Measurements from ENCODE around the gene ZNF460.
A peak's percentile ranks its signal among the peaks of the same experiment; 100 is the strongest.
"Not testable (repeated sequence)": the region's sequence is repeated elsewhere in the genome, so short reads cannot be mapped to it uniquely, and the experiment has no call there.

ZNF460 gene

GRCh38 chr19:57278481-57278880 lies 1.8 kb upstream of the ZNF460 start:
- H3K27me3 ChIP-seq (replicated peaks in 2 of 5; ENCODE audit: control insufficient read depth in 4 of 5, insufficient read depth in 5 of 5, low read length in 4 of 5); POLR2A ChIA-PET; DNase-seq; H3K4me3 ChIP-seq (ENCODE audit: control insufficient read depth in 1 of 7, extremely low read depth in 1 of 7, insufficient read depth in 4 of 7, low read depth in 2 of 7, low read length in 6 of 7); H3K36me3 ChIP-seq (ENCODE audit: control insufficient read depth in 4 of 4, insufficient read depth in 4 of 4, low read length in 3 of 4); H3K9me3 ChIP-seq (ENCODE audit: control extremely low read depth in 1 of 5, control insufficient read depth in 4 of 5, insufficient read depth in 2 of 5, low read depth in 1 of 5, low read length in 4 of 5); CTCF ChIA-PET; H3K27ac ChIP-seq (ENCODE audit: insufficient read depth in 1 of 2, low read depth in 1 of 2, low read length in 2 of 2, poor library complexity in 1 of 2, severe bottlenecking in 2 of 2): not testable (repeated sequence)
- H3K4me1 ChIP-seq (ENCODE audit: control extremely low read depth in 1 of 4, control insufficient read depth in 4 of 4, insufficient read depth in 4 of 4, low read length in 3 of 4): peaks cover 12 to 27% (median 17%) of the 10 kb centered on the region in 4 experiments
- WGBS (ENCODE audit: insufficient coverage): 100% methylated on average over 1 of the region's 2 CpGs

GRCh38 chr19:57279418-57280164 lies 694 bp upstream of the ZNF460 start:
- ChIA-PET CTCF (no interaction called here), POLR2A (interaction anchor here (1.1 kb wide), 1 partner anchor 24 kb away, joined by 4 read pairs; no protein-coding TSS in a partner anchor)
- Histone ChIP-seq H3K27me3 (replicated peaks in 2 of 5; ENCODE audit: control insufficient read depth in 4 of 5, insufficient read depth in 5 of 5, low read length in 4 of 5) (no peaks in the 10 kb centered on the region), H3K27ac (ENCODE audit: insufficient read depth in 1 of 2, low read depth in 1 of 2, low read length in 2 of 2, poor library complexity in 1 of 2, severe bottlenecking in 2 of 2) (peak overlapping the region; percentile 98 to 99), H3K4me3 (ENCODE audit: control insufficient read depth in 1 of 7, extremely low read depth in 1 of 7, insufficient read depth in 4 of 7, low read depth in 2 of 7, low read length in 6 of 7) (peak overlapping the region; percentile 79 to 99 (median 94)), H3K36me3 (ENCODE audit: control insufficient read depth in 4 of 4, insufficient read depth in 4 of 4, low read length in 3 of 4) (peaks cover 0 to 18% (median 6%) of the 10 kb centered on the region in 4 experiments), H3K4me1 (ENCODE audit: control extremely low read depth in 1 of 4, control insufficient read depth in 4 of 4, insufficient read depth in 4 of 4, low read length in 3 of 4) (peaks cover 12 to 27% (median 17%) of the 10 kb centered on the region in 4 experiments), H3K9me3 (ENCODE audit: control extremely low read depth in 1 of 5, control insufficient read depth in 4 of 5, insufficient read depth in 2 of 5, low read depth in 1 of 5, low read length in 4 of 5) (no peaks in the 10 kb centered on the region)
- 2% methylated on average over 23 of the region's 25 CpGs for WGBS (ENCODE audit: insufficient coverage)
- peak; percentile 93 to 96 (median 95) for DNase-seq

GRCh38 chr19:57280962-57281400 lies 696 bp downstream of the ZNF460 start:
- ChIA-PET POLR2A (no interaction called here), CTCF (no interaction called here)
- Histone ChIP-seq H3K27me3 (replicated peaks in 2 of 5; ENCODE audit: control insufficient read depth in 4 of 5, insufficient read depth in 5 of 5, low read length in 4 of 5) (no peaks in the 10 kb centered on the region), H3K27ac (ENCODE audit: insufficient read depth in 1 of 2, low read depth in 1 of 2, low read length in 2 of 2, poor library complexity in 1 of 2, severe bottlenecking in 2 of 2) (peak overlapping the region; percentile 98 to 99), H3K4me3 (ENCODE audit: control insufficient read depth in 1 of 7, extremely low read depth in 1 of 7, insufficient read depth in 4 of 7, low read depth in 2 of 7, low read length in 6 of 7) (peak overlapping the region; percentile 79 to 99 (median 94)), H3K4me1 (ENCODE audit: control extremely low read depth in 1 of 4, control insufficient read depth in 4 of 4, insufficient read depth in 4 of 4, low read length in 3 of 4) (peaks cover 12 to 27% (median 17%) of the 10 kb centered on the region in 4 experiments), H3K9me3 (ENCODE audit: control extremely low read depth in 1 of 5, control insufficient read depth in 4 of 5, insufficient read depth in 2 of 5, low read depth in 1 of 5, low read length in 4 of 5) (peaks cover 0 to under 1% (median 0%) of the 10 kb centered on the region in 5 experiments), H3K36me3 (ENCODE audit: control insufficient read depth in 4 of 4, insufficient read depth in 4 of 4, low read length in 3 of 4) (peaks cover 1 to 31% (median 18%) of the 10 kb centered on the region in 4 experiments)
- peak; percentile 24 to 77 (median 75) for DNase-seq
- WGBS (ENCODE audit: insufficient coverage): 0% methylated on average over 5 of the region's 6 CpGs

- ChIA-PET CTCF (no interaction called here), POLR2A (no interaction called here)
- peak overlapping the region in 1 of 2 experiments; percentile 12 for H3K27ac ChIP-seq (ENCODE audit: insufficient read depth in 1 of 2, low read depth in 1 of 2, low read length in 2 of 2, poor library complexity in 1 of 2, severe bottlenecking in 2 of 2)
- WGBS (ENCODE audit: insufficient coverage): 90% methylated on average over 2 of the region's 5 CpGs
- no peaks in the 10 kb centered on the region for H3K27me3 ChIP-seq (replicated peaks in 2 of 5; ENCODE audit: control insufficient read depth in 4 of 5, insufficient read depth in 5 of 5, low read length in 4 of 5)
- H3K9me3 ChIP-seq (ENCODE audit: control extremely low read depth in 1 of 5, control insufficient read depth in 4 of 5, insufficient read depth in 2 of 5, low read depth in 1 of 5, low read length in 4 of 5): peaks cover 0 to 8% (median 0%) of the 10 kb centered on the region in 5 experiments
- peaks cover 7 to 41% (median 26%) of the 10 kb centered on the region in 4 experiments for H3K36me3 ChIP-seq (ENCODE audit: control insufficient read depth in 4 of 4, insufficient read depth in 4 of 4, low read length in 3 of 4)
- peak overlapping the region in 4 of 7 experiments; percentile 22 to 99 (median 46) for H3K4me3 ChIP-seq (ENCODE audit: control insufficient read depth in 1 of 7, extremely low read depth in 1 of 7, insufficient read depth in 4 of 7, low read depth in 2 of 7, low read length in 6 of 7)
- peaks cover 12 to 27% (median 17%) of the 10 kb centered on the region in 4 experiments for H3K4me1 ChIP-seq (ENCODE audit: control extremely low read depth in 1 of 4, control insufficient read depth in 4 of 4, insufficient read depth in 4 of 4, low read length in 3 of 4)
- DNase-seq: no peak
Observed at GRCh38 chr19:57282011-57282643, 1.8 kb downstream of the ZNF460 start.

GRCh38 chr19:57288373-57288772 lies 8.1 kb downstream of the ZNF460 start:
- H3K27me3 ChIP-seq (replicated peaks in 2 of 5; ENCODE audit: control insufficient read depth in 4 of 5, insufficient read depth in 5 of 5, low read length in 4 of 5): no peaks in the 10 kb centered on the region
- no peak overlapping the region for H3K4me3 ChIP-seq (ENCODE audit: control insufficient read depth in 1 of 7, extremely low read depth in 1 of 7, insufficient read depth in 4 of 7, low read depth in 2 of 7, low read length in 6 of 7)
- WGBS (ENCODE audit: insufficient coverage): 100% methylated on average over 2 of the region's 4 CpGs
- no peaks in the 10 kb centered on the region for H3K4me1 ChIP-seq (ENCODE audit: control extremely low read depth in 1 of 4, control insufficient read depth in 4 of 4, insufficient read depth in 4 of 4, low read length in 3 of 4)
- no peak overlapping the region for H3K27ac ChIP-seq (ENCODE audit: insufficient read depth in 1 of 2, low read depth in 1 of 2, low read length in 2 of 2, poor library complexity in 1 of 2, severe bottlenecking in 2 of 2)
- peaks cover 52 to 96% (median 77%) of the 10 kb centered on the region in 4 experiments for H3K36me3 ChIP-seq (ENCODE audit: control insufficient read depth in 4 of 4, insufficient read depth in 4 of 4, low read length in 3 of 4)
- peaks cover 4 to 52% (median 23%) of the 10 kb centered on the region in 5 experiments for H3K9me3 ChIP-seq (ENCODE audit: control extremely low read depth in 1 of 5, control insufficient read depth in 4 of 5, insufficient read depth in 2 of 5, low read depth in 1 of 5, low read length in 4 of 5)
- DNase-seq: no peak
- CTCF ChIA-PET: no interaction called here
- POLR2A ChIA-PET: no interaction called here

GRCh38 chr19:57290970-57291369 lies 10.7 kb downstream of the ZNF460 start:
- DNase-seq: no peak
- ChIA-PET POLR2A (no interaction called here), CTCF (no interaction called here)
- Histone ChIP-seq H3K27ac (ENCODE audit: insufficient read depth in 1 of 2, low read depth in 1 of 2, low read length in 2 of 2, poor library complexity in 1 of 2, severe bottlenecking in 2 of 2) (no peak overlapping the region), H3K9me3 (ENCODE audit: control extremely low read depth in 1 of 5, control insufficient read depth in 4 of 5, insufficient read depth in 2 of 5, low read depth in 1 of 5, low read length in 4 of 5) (peaks cover 11 to 67% (median 24%) of the 10 kb centered on the region in 5 experiments), H3K4me3 (ENCODE audit: control insufficient read depth in 1 of 7, extremely low read depth in 1 of 7, insufficient read depth in 4 of 7, low read depth in 2 of 7, low read length in 6 of 7) (no peak overlapping the region), H3K36me3 (ENCODE audit: control insufficient read depth in 4 of 4, insufficient read depth in 4 of 4, low read length in 3 of 4) (peaks cover 63 to 98% (median 75%) of the 10 kb centered on the region in 4 experiments), H3K4me1 (ENCODE audit: control extremely low read depth in 1 of 4, control insufficient read depth in 4 of 4, insufficient read depth in 4 of 4, low read length in 3 of 4) (no peaks in the 10 kb centered on the region), H3K27me3 (replicated peaks in 2 of 5; ENCODE audit: control insufficient read depth in 4 of 5, insufficient read depth in 5 of 5, low read length in 4 of 5) (no peaks in the 10 kb centered on the region)
- WGBS (ENCODE audit: insufficient coverage): 80% methylated on average over 4 of the region's 11 CpGs

GRCh38 chr19:57292547-57292946 lies 12.3 kb downstream of the ZNF460 start:
- Histone ChIP-seq H3K4me3 (ENCODE audit: control insufficient read depth in 1 of 7, extremely low read depth in 1 of 7, insufficient read depth in 4 of 7, low read depth in 2 of 7, low read length in 6 of 7) (no peak overlapping the region), H3K27me3 (replicated peaks in 2 of 5; ENCODE audit: control insufficient read depth in 4 of 5, insufficient read depth in 5 of 5, low read length in 4 of 5) (no peaks in the 10 kb centered on the region), H3K27ac (ENCODE audit: insufficient read depth in 1 of 2, low read depth in 1 of 2, low read length in 2 of 2, poor library complexity in 1 of 2, severe bottlenecking in 2 of 2) (no peak overlapping the region), H3K4me1 (ENCODE audit: control extremely low read depth in 1 of 4, control insufficient read depth in 4 of 4, insufficient read depth in 4 of 4, low read length in 3 of 4) (no peaks in the 10 kb centered on the region), H3K9me3 (ENCODE audit: control extremely low read depth in 1 of 5, control insufficient read depth in 4 of 5, insufficient read depth in 2 of 5, low read depth in 1 of 5, low read length in 4 of 5) (peaks cover 11 to 65% (median 24%) of the 10 kb centered on the region in 5 experiments), H3K36me3 (ENCODE audit: control insufficient read depth in 4 of 4, insufficient read depth in 4 of 4, low read length in 3 of 4) (peaks cover 57 to 88% (median 66%) of the 10 kb centered on the region in 4 experiments)
- ChIA-PET CTCF (interaction anchor here (2.2 kb wide), 1 partner anchor 10 kb away, joined by 8 read pairs; no protein-coding TSS in a partner anchor), POLR2A (no interaction called here)
- DNase-seq: no peak
- 100% methylated on average over 1 of the region's 1 CpG for WGBS (ENCODE audit: insufficient coverage)

Measured in common myeloid progenitor, CD34-positive (primary cell).